Measurements from ENCODE around the gene CAV3. TPM values are rescaled to one million over a fixed set of nuclear protein-coding genes. Genes with fewer than 3 reads are reported as not detected.

Gene CAV3
- total RNA-seq, 1 donor from 2014 or later: not detected

DNA sequence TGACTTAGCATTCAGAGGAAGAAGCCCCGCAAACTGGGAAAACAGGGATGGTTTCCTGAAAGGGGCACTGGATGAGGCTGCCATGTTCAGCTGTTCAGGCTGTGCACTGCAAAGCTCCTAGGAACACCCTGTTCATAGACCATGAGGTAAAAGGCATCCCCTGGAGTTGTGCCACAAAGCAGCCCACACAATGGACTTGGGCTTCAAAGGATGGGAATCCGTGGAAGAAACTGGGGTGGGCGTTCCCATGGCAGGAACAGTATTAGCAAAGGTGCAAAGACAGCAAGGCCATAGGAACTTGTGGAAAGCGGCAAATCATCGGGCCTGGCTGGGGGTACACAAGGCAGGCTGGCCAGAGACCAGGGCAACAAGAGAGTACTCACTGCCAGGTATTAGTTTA is 26.9 kb downstream of the CAV3 start:
- DNase-seq (ENCODE audit: low read depth in 2 of 2): no peak

DNA sequence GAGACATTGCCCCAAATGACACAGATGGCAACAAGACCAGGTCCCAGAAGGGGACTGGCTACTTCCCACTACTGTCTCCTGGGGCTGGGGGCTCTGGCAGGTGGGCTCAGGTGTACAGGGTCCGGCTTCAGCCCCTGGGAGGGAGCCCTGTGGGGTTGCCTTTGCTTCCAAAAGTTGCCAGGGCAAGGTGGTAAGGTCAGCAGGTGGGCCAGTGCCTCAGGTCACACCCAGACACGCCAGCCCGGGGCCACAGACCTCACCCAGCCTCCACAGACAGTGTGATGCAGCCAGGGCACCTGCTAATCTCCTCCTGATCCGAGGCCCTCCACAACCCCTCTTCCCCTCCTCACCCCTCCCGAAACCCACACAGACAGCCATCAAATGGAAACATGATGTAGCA is 28.3 kb downstream of the CAV3 start:
- no peak for DNase-seq (ENCODE audit: low read depth in 2 of 2)

DNA sequence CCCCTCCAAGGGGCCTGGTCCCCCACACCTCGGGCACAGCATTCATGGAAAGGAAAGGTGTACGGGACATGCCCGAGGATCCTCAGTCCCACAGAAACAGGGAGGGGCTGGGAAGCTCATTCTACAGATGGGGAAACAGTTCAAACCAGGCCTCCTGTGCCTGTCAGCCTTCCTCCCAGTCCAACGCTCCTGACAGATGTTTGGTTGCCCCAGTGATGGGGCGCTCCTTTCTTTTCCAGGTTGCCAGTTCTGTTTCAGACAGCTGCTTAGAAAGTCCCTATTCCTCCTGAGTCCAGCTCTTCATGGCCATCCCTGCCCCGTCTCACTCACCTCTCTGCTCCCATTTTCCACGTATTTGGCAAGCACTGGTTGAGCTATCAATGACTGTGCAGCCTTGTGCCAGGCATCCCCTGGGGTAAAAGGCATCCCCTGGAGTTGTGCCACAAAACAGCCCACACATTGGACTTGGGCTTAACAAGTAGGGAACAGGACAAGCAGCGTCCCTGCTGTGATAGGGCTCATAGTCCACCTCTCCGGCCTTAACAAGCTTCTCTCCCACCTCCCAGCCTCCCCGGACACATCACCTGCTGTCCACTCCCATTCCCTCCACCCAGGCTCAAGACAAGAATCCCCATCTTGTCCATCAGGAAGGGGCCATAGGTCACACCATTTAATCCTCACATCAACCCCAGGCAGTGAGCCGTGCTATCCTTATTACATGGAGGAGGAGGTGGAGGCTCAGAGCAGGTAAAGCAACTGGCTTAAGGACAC is 29.2 kb downstream of the CAV3 start:
- DNase-seq (ENCODE audit: low read depth in 2 of 2): no peak

DNA sequence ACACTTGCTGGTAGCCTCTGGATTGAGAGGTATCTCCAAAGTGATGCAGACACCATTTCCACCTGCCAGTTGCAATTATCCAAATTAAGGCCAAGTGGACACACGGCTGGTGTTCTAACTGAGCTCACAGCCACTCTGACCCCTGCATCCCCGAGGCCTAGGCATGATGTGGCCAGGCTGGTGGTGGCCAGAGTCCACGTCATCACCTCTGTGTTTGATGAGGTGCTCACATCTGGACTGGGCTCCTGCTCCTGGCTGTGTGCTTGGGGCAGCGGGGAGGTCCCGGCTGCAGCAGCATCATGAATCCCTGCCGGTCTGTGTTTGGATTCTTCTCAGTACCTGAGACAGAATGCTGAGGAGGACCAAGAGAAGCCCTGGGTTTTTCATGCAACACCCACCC is 30.9 kb downstream of the CAV3 start:
- DNase-seq (ENCODE audit: low read depth in 2 of 2): no peak

DNA sequence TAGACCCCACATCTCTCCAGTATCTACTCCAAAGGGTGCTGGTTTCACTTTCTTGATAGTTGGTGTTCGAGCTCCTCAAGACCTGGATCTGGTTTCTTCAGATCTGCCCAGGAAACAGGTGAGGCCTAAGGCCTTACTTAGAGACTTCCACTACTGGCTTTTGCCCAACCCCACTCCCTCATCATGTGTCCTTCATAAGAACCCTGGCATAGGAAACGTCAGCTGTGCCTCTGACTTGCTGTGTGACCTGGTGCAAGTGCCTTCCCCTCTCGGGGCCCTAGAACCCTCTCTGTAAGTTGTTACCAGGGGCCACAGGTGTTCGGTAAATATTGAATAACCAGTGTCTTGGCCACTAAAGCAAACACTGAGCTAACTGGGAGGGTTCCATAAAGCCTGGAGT is 31.9 kb downstream of the CAV3 start:
- DNase-seq (ENCODE audit: low read depth in 2 of 2): no peak

DNA sequence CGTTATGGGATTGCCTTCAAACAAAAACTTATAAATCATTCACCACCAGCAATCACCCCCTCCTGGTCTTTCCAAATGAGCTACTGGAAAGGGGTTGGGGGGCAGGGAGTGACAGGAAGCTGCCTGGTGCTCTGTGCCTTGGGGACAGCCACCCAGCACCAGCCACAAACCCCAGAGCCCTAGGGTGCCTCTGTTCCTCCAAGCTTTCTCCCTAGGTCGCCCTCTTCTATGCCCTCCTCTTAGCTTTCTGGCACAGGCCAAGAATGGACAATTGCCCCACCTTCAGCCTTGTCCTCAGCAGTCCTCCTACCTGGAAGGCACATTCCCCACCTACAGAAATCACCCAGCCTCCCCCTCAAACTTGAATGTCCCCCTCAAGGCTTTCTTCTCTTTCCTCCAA is 32.5 kb downstream of the CAV3 start:
- DNase-seq (ENCODE audit: low read depth in 2 of 2): no peak

DNA sequence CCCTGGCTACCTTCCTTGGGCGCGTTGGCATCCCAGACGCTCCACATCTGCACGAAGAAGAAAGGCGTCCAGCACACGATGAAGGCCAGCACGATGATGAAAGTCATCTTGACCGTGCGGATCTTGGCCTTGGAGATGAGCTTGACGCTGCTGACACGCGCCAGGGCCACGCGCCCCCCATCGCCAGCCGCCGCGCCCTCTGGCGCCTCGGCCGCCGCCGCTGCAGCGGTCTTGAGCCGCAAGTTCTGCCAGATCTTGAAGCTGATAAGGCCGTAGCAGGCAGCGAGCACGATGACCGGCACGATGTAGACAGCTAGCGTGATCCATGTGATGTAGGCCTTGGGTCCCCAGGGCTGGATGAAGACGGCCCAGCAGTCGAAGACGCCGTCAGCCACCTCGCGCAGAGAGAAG is 33.7 kb downstream of the CAV3 start:
- no peak for DNase-seq (ENCODE audit: low read depth in 2 of 2)

DNA sequence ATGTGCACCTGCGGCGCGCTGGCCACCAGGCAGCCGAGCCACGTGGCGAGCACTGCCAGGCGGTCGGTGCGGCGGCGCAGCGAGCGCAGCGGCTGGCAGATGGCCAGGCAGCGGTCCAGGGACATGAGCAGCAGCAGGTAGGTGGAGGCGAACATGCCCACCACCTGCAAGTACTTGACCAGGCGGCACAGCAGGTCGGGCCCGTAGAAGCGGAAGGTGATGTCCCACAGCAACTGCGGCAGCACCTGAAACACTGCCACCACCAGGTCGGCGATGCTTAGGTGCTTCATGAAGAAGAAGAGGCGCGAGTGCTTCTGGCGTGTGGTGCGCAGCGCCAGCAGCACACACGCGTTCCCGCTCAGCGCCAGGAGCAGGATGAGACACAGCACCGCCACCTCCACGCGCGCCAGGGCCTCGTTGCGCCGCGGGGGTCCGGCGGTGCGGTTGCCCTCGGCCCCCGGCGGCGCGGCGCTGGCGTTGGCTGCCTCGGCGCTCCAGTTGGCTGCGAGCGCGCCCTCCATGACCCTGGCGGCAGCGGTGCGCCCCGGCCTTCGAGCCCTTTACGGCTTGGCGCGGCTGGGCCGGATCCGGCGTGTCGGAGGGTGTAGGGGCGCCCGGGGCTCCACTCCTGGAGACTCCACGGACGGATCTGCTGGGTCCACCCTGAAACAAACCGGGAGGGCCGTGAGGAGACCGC is 34.2 kb downstream of the CAV3 start:
- peak in 1 of 2 donors; percentile 34 for DNase-seq (ENCODE audit: low read depth in 2 of 2)

GRCh38 chr3:8768364-8769087 is 34.9 kb downstream of the CAV3 start:
- peak in 1 of 2 donors; percentile 6 for DNase-seq (ENCODE audit: low read depth in 2 of 2)

DNA sequence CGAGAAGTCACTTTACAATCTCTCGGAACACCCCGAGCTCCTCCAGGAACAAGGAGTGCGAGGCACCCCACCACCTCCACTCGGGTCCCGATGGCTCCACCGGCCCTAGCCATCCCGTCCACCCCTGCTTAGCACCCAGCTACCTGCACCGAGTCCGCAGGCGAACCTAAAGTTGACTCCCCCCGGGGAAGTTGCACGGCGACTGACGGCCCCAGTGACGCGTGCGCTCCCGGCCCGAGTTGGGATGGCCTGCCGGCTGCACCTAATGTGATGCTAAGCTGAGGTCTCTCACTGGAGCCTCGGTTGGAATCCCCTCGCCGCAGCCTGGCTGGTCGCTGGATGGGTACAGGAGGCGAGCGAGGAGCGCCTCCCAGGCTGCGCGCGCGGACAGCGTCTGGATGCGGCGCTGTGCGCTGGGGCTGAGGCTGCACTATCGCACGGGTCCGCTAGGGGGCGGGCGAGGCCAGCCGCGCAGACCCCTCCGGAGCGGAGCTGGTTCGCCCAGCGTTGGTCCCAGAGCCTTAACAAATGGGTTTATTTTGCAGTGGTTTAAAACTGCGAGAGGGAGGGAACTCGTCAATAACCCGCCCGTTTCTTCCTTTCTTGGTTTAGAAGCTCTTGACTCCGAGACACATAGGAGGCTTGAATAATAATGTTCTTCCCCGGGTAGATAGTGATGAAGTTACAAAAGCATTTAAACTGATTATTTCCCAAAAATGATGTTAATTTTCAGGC is 35.7 kb downstream of the CAV3 start, which contains the start of gene OXTR:
OXTR (minus strand) TSS at position 526 of the 735 bp plus-strand sequence. CDS start 1,426 bp downstream, outside the sequence.
- peak; percentile 46 to 72 for DNase-seq (ENCODE audit: low read depth in 2 of 2)

DNA sequence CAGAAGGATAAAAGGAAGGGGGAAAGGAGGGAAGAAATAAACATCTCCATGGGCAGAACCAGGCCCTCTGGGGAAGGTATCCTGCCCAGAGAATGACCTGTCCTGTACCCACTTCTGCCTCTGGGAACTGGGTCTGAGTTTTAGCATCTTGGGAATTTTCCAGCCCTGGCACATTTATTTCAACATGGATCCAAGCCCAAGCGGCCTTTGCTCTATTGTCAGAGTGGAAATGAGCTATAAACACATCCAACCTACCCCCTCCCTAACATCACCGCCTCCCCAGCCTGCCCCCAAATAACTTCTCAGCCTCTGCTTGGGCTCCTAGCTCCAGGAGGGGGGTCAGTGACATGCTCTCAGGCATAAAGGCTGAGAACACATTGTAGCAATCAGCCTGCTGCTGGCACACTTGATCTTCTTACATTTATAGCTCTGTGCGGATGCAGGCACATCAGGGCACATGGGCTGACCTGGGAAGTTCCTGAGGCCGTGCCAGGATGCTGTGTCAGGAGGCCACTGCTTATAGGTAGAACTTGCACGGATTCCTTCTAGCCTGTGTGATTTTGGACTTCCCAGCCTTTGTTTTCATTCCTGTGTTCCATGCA is 40.4 kb downstream of the CAV3 start:
- no peak for DNase-seq (ENCODE audit: low read depth in 2 of 2)

DNA sequence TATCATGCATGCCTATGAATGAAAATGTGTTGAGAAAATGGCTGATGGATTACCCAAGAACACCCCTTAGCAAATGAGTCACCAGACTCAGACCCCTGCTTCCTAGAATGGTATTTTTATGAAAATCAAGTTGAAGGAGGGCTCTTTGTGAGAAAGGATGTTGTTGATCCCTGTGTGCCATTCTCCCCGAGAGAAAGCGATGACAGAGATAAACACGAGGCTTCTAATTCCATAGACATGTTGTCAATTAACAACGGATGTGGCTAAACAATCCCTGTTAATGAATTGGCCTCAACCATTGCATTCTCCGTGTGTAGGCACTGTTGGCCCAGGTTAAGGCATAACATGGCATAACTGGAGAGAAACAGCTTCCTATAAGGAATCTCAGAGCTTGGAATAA is 41.6 kb downstream of the CAV3 start:
- no peak for DNase-seq (ENCODE audit: low read depth in 2 of 2)

- no peak for DNase-seq (ENCODE audit: low read depth in 2 of 2)
These were observed 42.0 kb downstream of the CAV3 start for GRCh38 chr3:8775602-8776001.

DNA sequence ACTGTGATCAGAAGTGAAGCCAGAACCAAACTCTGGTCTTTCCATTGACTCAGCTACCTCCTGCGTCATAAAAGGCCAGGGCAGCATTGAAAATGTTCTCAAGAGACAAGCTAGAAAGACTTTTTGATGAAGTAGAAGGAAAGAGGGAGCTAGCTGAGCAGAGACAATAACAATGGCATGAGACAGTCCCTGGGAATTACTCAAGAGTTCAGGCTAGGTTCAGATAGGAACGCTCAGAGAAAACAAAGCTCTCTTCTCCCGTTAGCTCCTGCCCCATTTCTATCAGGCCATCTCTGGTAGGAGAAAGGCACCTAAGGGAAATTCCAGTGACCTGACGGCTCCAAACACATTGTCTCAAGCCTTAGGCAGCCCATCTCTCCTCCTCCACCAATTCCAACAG is 42.8 kb downstream of the CAV3 start:
- DNase-seq (ENCODE audit: low read depth in 2 of 2): peak in 1 of 2 donors; percentile 8

DNA sequence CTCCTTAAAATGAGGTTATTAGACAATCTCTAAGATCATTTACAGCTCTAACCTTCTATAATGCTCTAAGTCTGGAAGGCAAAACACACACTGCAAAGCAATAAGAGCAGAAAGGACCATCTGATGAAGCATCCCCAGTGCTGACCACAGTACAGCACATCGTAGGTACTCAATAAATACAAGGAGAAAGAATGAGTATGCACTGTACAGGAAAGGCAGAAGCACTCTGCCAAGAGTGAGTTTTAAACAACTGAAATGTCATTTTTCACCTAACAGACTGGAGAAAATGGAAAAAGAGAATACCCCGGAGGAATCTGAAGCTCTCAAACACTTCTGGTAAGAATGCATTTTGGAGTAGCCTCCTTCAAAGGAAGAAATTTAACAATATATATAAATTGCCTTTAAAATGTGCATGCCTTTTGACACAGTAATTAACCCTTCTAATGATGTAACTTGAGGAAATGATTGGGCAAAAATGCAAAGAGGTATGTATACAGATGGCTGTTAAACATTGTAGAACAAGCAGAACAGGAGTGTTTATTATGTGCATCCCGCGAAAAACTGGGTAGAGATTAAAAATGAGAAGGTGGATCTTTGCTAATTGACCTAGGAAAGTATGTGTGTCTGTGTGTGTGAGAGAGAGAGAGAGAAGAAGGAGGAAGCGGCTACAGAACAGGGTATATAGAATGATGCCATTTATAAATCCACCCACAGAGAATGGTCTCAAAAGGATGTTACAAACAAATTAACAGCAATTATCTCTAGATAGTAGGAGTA is 43.8 kb downstream of the CAV3 start:
- DNase-seq (ENCODE audit: low read depth in 2 of 2): no peak

DNA sequence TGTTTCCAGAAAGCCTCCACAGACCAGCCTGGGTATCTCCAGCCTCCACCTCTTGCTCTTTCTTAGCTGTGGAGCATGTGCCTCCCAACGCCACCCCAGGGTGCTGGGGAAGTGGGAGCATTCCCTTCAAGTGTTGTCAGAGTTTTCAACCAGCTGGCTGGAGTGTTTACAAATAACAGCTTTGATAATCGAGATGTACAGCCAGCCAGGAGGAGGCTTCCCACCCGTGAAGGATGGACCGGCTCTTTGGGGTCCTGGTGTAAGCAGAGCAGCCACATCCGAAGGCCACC is 44.3 kb downstream of the CAV3 start:
- no peak for DNase-seq (ENCODE audit: low read depth in 2 of 2)

GRCh38 chr3:8778475-8778874 is 44.9 kb downstream of the CAV3 start:
- no peak for DNase-seq (ENCODE audit: low read depth in 2 of 2)

GRCh38 chr3:8780279-8780678 is 46.7 kb downstream of the CAV3 start:
- DNase-seq (ENCODE audit: low read depth in 2 of 2): no peak

GRCh38 chr3:8784676-8785435 is 51.3 kb downstream of the CAV3 start:
- peak in 1 of 2 donors; percentile 12 for DNase-seq (ENCODE audit: low read depth in 2 of 2)

- DNase-seq (ENCODE audit: low read depth in 2 of 2): no peak
These were observed 56.9 kb downstream of the CAV3 start for GRCh38 chr3:8790529-8790928.
